H9 (cell line): ENCODE measurements around the gene NRP1. TPM values are rescaled to one million over a fixed set of nuclear protein-coding genes. Genes with fewer than 3 reads are reported as not detected.

Source experiments
- DNase-seq: peaks from one replicate; pipeline ENCODE4 v3.0.0-alpha.2; 2017
- H2AFZ ChIP-seq: one replicate; pipeline ENCODE4 v1.6.1; 2013; ENCODE audit warnings: mild to moderate bottlenecking, low read length, control low read depth, moderate library complexity
- H2AK5ac ChIP-seq: 2 replicates; pipeline ENCODE4 v1.6.1; 2013; ENCODE audit warnings: low read length, control low read depth, mixed read lengths; ENCODE audit not compliant: insufficient read length
- H2BK120ac ChIP-seq: one replicate; pipeline ENCODE4 v1.6.1; 2013; ENCODE audit warnings: low read depth, mild to moderate bottlenecking, low read length, control low read depth, inconsistent platforms; ENCODE audit not compliant: poor library complexity, severe bottlenecking
- H2BK12ac ChIP-seq: 2 replicates; pipeline ENCODE4 v1.6.1; 2013; ENCODE audit warnings: low read length, control low read depth, mixed read lengths, low read depth; ENCODE audit not compliant: insufficient read length
- H2BK15ac ChIP-seq: 2 replicates; pipeline ENCODE4 v1.6.1; 2013; ENCODE audit warnings: low read depth, low read length, control low read depth
- H2BK20ac ChIP-seq: one replicate; pipeline ENCODE4 v1.6.1; 2013; ENCODE audit warnings: low read depth, mild to moderate bottlenecking, low read length, control low read depth, inconsistent platforms; ENCODE audit not compliant: poor library complexity, severe bottlenecking
- H2BK5ac ChIP-seq: 2 replicates; pipeline ENCODE4 v1.6.1; 2013; ENCODE audit warnings: low read length, control low read depth, mixed read lengths; ENCODE audit not compliant: insufficient read length
- H3K14ac ChIP-seq: 2 replicates; pipeline ENCODE4 v1.6.1; 2013; ENCODE audit warnings: low read length, control low read depth; ENCODE audit not compliant: insufficient read depth
- H3K18ac ChIP-seq: 2 replicates; pipeline ENCODE4 v1.6.1; 2013; ENCODE audit warnings: low read depth, mild to moderate bottlenecking, mixed read lengths, low read length, control low read depth; ENCODE audit not compliant: insufficient read length
- H3K23ac ChIP-seq: 2 replicates; pipeline ENCODE4 v1.6.1; 2013; ENCODE audit warnings: low read length, control low read depth, mixed read lengths, low read depth; ENCODE audit not compliant: insufficient read length
- H3K23me2 ChIP-seq: 2 replicates; pipeline ENCODE4 v1.6.1; 2013; ENCODE audit warnings: low read depth, mild to moderate bottlenecking, mixed read lengths, low read length, control low read depth; ENCODE audit not compliant: insufficient read length, poor library complexity, severe bottlenecking
- H3K27ac ChIP-seq: 2 replicates; pipeline ENCODE4 v1.5.1; 2013; ENCODE audit warnings: low read length, control low read depth, mixed read lengths, low read depth; ENCODE audit not compliant: insufficient read length
- H3K27me3 ChIP-seq: 2 replicates; pipeline ENCODE4 v1.6.1; 2013; ENCODE audit warnings: low read length, control low read depth, inconsistent platforms; ENCODE audit not compliant: insufficient read depth
- H3K4ac ChIP-seq: 2 replicates; pipeline ENCODE4 v1.6.1; 2013; ENCODE audit warnings: low read depth, mild to moderate bottlenecking, control low read depth, inconsistent platforms, low read length, moderate library complexity
- H3K4me1 ChIP-seq: 2 replicates; pipeline ENCODE4 v1.6.1; 2013; ENCODE audit warnings: low read length, control low read depth, inconsistent platforms; ENCODE audit not compliant: insufficient read depth
- H3K4me2 ChIP-seq: 2 replicates; pipeline ENCODE4 v1.6.1; 2013; ENCODE audit warnings: low read length, control low read depth, mixed read lengths; ENCODE audit not compliant: insufficient read length, insufficient read depth
- H3K56ac ChIP-seq: 2 replicates; pipeline ENCODE4 v1.6.1; 2013; ENCODE audit warnings: low read depth, mild to moderate bottlenecking, mixed read lengths, low read length, control low read depth; ENCODE audit not compliant: insufficient read length
- H3K79me1 ChIP-seq: 2 replicates; pipeline ENCODE4 v1.6.1; 2013; ENCODE audit warnings: low read depth, mild to moderate bottlenecking, moderate library complexity, low read length, control low read depth, inconsistent platforms; ENCODE audit not compliant: insufficient read depth, poor library complexity, severe bottlenecking
- H3K79me2 ChIP-seq: 2 replicates; pipeline ENCODE4 v1.6.1; 2013; ENCODE audit warnings: low read length, control low read depth, inconsistent platforms; ENCODE audit not compliant: insufficient read depth
- H3K9ac ChIP-seq: 2 replicates; pipeline ENCODE4 v1.6.1; 2013; ENCODE audit warnings: low read length, control low read depth, mixed read lengths; ENCODE audit not compliant: insufficient read length; ENCODE audit errors: extremely low read depth
- H3K9me3 ChIP-seq: one replicate; pipeline ENCODE4 v1.6.1; 2013; ENCODE audit warnings: low read depth, low read length, inconsistent platforms; ENCODE audit not compliant: control insufficient read depth
- H3T11ph ChIP-seq: one replicate; pipeline ENCODE4 v1.6.1; 2013; ENCODE audit warnings: mild to moderate bottlenecking, low read length, control low read depth, inconsistent platforms
- H4K20me1 ChIP-seq: one replicate; pipeline ENCODE4 v1.6.1; 2013; ENCODE audit not compliant: control insufficient read depth, insufficient read length, insufficient read depth
- H4K5ac ChIP-seq: 2 replicates; pipeline ENCODE4 v1.6.1; 2013; ENCODE audit warnings: low read depth, mild to moderate bottlenecking, mixed read lengths, low read length, control low read depth; ENCODE audit not compliant: insufficient read length
- H4K8ac ChIP-seq: replicated peaks from 2 replicates; pipeline ENCODE4 v1.6.1; 2013; ENCODE audit warnings: low read length, control low read depth, mixed read lengths, low read depth; ENCODE audit not compliant: insufficient read length
- H4K91ac ChIP-seq: 2 replicates; pipeline ENCODE4 v1.6.1; 2013; ENCODE audit warnings: low read depth, mild to moderate bottlenecking, moderate library complexity, mixed read lengths, low read length, control low read depth; ENCODE audit not compliant: insufficient read length
- H3K27ac Mint-ChIP-seq, 3 experiments: 2 replicates in 2 of 3; 3 replicates in 1 of 3; pipeline ENCODE4 v1.8.0; 2020 to 2021; ENCODE audit warnings: mixed read lengths in 3 of 3, mild to moderate bottlenecking in 1 of 3, moderate library complexity in 1 of 3
- H3K27me3 Mint-ChIP-seq: 2 replicates; pipeline ENCODE4 v1.8.0; 2021; ENCODE audit warnings: low read depth, mild to moderate bottlenecking, moderate library complexity, mixed read lengths
- H3K36me3 Mint-ChIP-seq, 3 experiments: 2 replicates in 2 of 3; 3 replicates in 1 of 3; pipeline ENCODE4 v1.8.0; 2020 to 2021; ENCODE audit warnings: low read depth in 3 of 3, mixed read lengths in 3 of 3; ENCODE audit not compliant: insufficient read depth in 1 of 3
- H3K4me1 Mint-ChIP-seq, 2 experiments: 2 replicates each; pipeline ENCODE4 v1.8.0; 2020; ENCODE audit warnings: mixed read lengths in 2 of 2
- H3K4me3 Mint-ChIP-seq, 2 experiments: 2 replicates in 1 of 2; 3 replicates in 1 of 2; pipeline ENCODE4 v1.8.0; 2020 to 2021; ENCODE audit warnings: mild to moderate bottlenecking in 2 of 2, mixed read lengths in 2 of 2, moderate library complexity in 1 of 2
- H3K9me3 Mint-ChIP-seq, 2 experiments: 2 replicates in 1 of 2; 3 replicates in 1 of 2; pipeline ENCODE4 v1.8.0; 2020; ENCODE audit warnings: mild to moderate bottlenecking in 2 of 2, mixed read lengths in 2 of 2, moderate library complexity in 1 of 2
- CTCF ChIP-seq: fragments of 200-600 bp; sonication (generic); conservative IDR thresholded peaks from 3 replicates; pipeline ENCODE4 v1.8.0; 2021; ENCODE audit warnings: antibody characterized with exemption, mild to moderate bottlenecking
- WGBS: extraction: QIAGEN DNeasy Blood & Tissue Kit; methylation state at CpG from one replicate; pipeline ENCODE4 v1.1.7; 2013; ENCODE audit warnings: missing lambda C conversion rate, low lambda C conversion rate, mixed read lengths; ENCODE audit not compliant: insufficient read length; ENCODE audit errors: extremely low coverage; 5-methylcytosine and 5-hydroxymethylcytosine counted together
- total RNA-seq: library from RNA; stranded (reverse); gene quantifications from 2 replicates; pipeline ENCODE4 v1.2.1, GENCODE V29; 2021

The NRP1 gene
- total RNA-seq, 1 experiment from 2014 or later = 4.6 TPM

GRCh38 chr10:33249137-33249536 is 85.3 kb downstream of the NRP1 start:
- Histone ChIP-seq H2AK5ac (no peak overlapping the region), H4K8ac (no peak overlapping the region), H3K23me2 (no peaks in the 10 kb centered on the region), H3K23ac (no peak overlapping the region), H2AFZ (no peak overlapping the region), H3K4ac (no peak overlapping the region), H2BK15ac (no peak overlapping the region), H2BK20ac (no peak overlapping the region), H3K56ac (no peak overlapping the region), H2BK120ac (no peak overlapping the region), H3K79me1 (no peaks in the 10 kb centered on the region), H2BK5ac (no peak overlapping the region), H4K91ac (no peak overlapping the region), H4K20me1 (no peaks in the 10 kb centered on the region), H3K18ac (no peak overlapping the region), H3K14ac (no peak overlapping the region), H3K27me3 (no peaks in the 10 kb centered on the region), H3K4me1 (no peaks in the 10 kb centered on the region), H3T11ph (no peak overlapping the region), H3K9me3 (no peaks in the 10 kb centered on the region), H4K5ac (no peak overlapping the region), H3K9ac (no peak overlapping the region), H3K27ac (no peak overlapping the region), H3K79me2 (no peaks in the 10 kb centered on the region), H3K4me2 (no peak overlapping the region), H2BK12ac (no peak overlapping the region)
- H3K4me3 Mint-ChIP-seq = no peak overlapping the region
- no peaks in the 10 kb centered on the region for H3K27me3 Mint-ChIP-seq
- no peaks in the 10 kb centered on the region for H3K4me1 Mint-ChIP-seq
- WGBS = no CpG with 5 or more reads among the region's 8 CpGs
- TF ChIP-seq CTCF = no peak
- H3K9me3 Mint-ChIP-seq = no peaks in the 10 kb centered on the region
- DNase-seq = no peak
- no peak overlapping the region for H3K27ac Mint-ChIP-seq
- no peaks in the 10 kb centered on the region; a peak in 1 of 7 replicates for H3K36me3 Mint-ChIP-seq
